Hepatocyte (in vitro differentiated cells): Measurements from ENCODE around the gene SCARF2.

Experiments used
- CTCF ChIP-seq: fragments of 200-600 bp; sonication (generic); IDR thresholded peaks from 2 replicates; pipeline ENCODE4 v1.5.1; 2016; ENCODE audit warnings: antibody characterized with exemption, mild to moderate bottlenecking; ENCODE audit not compliant: poor library complexity
- EZH2 ChIP-seq: fragments of 200-600 bp; sonication (generic); IDR thresholded peaks from 2 replicates; pipeline ENCODE4 v1.6.1; 2016; ENCODE audit warnings: antibody characterized with exemption, mild to moderate bottlenecking, borderline replicate concordance
- EZH2phosphoT487 ChIP-seq: fragments of 200-600 bp; sonication (generic); IDR thresholded peaks from one replicate; pipeline ENCODE4 v1.6.1; 2018; ENCODE audit warnings: antibody characterized with exemption, mild to moderate bottlenecking, low read depth, moderate library complexity; ENCODE audit not compliant: unreplicated experiment, severe bottlenecking

DNA sequence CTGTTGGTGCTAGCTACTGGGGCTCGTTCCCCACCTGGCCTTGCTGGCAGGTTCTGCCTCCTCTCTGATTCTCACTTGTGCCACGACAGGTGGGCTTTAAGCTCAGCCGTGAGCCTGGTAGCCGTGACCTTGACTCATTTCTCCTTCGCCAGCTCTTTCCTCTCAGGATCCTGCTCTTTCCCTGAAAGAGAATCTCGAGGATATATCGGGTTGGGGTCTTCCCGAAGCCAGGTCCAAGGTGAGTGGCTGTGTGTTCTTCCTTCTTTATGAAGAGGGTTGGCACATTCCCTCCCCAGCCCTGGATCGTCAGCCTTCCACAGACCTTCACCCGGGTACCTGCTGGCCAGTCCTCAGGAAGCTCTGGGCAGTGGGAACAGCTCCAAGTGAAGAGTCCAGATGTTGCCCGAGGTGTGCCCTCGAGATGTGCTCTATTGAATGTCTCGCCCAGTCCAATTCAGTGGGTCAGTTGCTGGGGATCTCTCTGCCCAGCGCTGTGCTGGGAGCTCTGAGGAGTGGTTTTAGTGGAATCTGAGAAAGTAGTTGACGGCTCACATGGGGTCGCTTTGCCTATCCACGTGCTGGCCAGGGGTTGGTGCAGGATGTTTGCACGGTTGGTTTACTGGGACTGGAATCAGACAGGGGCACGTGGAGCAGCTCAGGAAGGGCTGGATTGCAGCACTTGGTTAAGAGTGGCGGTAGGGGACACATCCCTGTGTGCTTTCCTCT is 42.3 kb downstream of the SCARF2 start:
- TF ChIP-seq CTCF (no peak), EZH2 (no peak), EZH2phosphoT487 (no peak)
